WERI-Rb-1 (cell line): ENCODE measurements around the gene RASSF8.

Experiments used
- DNase-seq: peaks from one replicate; pipeline ENCODE4 v3.0.0-alpha.2; 2020
- H3K27ac ChIP-seq: fragments of 250-450 bp; sonication (Bioruptor Pico); 2 replicates; pipeline ENCODE4 v1.5.1; 2020; ENCODE audit warnings: mild to moderate bottlenecking, moderate library complexity
- H3K27me3 ChIP-seq: fragments of 250-450 bp; sonication (Bioruptor Pico); 2 replicates; pipeline ENCODE4 v1.5.1; 2021; ENCODE audit warnings: mild to moderate bottlenecking, low read depth, moderate library complexity; ENCODE audit not compliant: insufficient read depth, severe bottlenecking
- H3K36me3 ChIP-seq: fragments of 250-450 bp; sonication (Bioruptor Pico); 2 replicates; pipeline ENCODE4 v1.5.1; 2020; ENCODE audit warnings: mild to moderate bottlenecking, moderate library complexity
- H3K4me3 ChIP-seq: 2 replicates; pipeline ENCODE4 v1.5.1; 2011; ENCODE audit warnings: low read depth, mild to moderate bottlenecking, control low read depth, low read length
- H3K9me3 ChIP-seq: fragments of 250-450 bp; sonication (Bioruptor Pico); 2 replicates; pipeline ENCODE4 v1.5.1; 2021; ENCODE audit warnings: mild to moderate bottlenecking, moderate library complexity; ENCODE audit not compliant: severe bottlenecking
- TF ChIP-seq, protein P1 (sequence below): IDR thresholded peaks from 2 replicates; pipeline ENCODE4 v1.5.1; 2011; ENCODE audit warnings: low read depth, mild to moderate bottlenecking, control low read depth, inconsistent platforms, low read length

Gene RASSF8

DNA sequence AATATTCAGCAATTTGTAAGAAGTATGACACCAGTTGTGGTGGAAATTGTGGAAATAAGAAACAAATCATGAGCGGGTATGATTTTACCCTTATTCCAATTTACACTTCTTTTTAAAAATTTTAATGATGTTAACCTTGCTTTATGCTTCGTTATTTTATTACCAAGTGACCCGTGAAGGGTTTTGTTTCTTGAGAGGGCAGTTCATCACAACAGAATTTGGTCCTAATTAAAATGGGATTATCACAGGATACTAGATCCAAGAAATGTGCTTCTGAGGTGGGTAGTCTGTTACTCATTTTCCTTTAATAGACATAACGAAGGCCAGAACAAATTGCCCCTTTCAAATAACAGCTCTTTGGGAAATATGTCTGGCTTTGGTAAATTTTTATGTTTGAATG lies 25.5 kb upstream of the RASSF8 start:
- H3K36me3 ChIP-seq: no peaks in the 10 kb centered on the region
- H3K4me3 ChIP-seq: no peak overlapping the region
- TF ChIP-seq, protein P1, sequence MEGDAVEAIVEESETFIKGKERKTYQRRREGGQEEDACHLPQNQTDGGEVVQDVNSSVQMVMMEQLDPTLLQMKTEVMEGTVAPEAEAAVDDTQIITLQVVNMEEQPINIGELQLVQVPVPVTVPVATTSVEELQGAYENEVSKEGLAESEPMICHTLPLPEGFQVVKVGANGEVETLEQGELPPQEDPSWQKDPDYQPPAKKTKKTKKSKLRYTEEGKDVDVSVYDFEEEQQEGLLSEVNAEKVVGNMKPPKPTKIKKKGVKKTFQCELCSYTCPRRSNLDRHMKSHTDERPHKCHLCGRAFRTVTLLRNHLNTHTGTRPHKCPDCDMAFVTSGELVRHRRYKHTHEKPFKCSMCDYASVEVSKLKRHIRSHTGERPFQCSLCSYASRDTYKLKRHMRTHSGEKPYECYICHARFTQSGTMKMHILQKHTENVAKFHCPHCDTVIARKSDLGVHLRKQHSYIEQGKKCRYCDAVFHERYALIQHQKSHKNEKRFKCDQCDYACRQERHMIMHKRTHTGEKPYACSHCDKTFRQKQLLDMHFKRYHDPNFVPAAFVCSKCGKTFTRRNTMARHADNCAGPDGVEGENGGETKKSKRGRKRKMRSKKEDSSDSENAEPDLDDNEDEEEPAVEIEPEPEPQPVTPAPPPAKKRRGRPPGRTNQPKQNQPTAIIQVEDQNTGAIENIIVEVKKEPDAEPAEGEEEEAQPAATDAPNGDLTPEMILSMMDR: no peak
- H3K27ac ChIP-seq: no peak overlapping the region
- no peaks in the 10 kb centered on the region for H3K9me3 ChIP-seq
- H3K27me3 ChIP-seq: no peaks in the 10 kb centered on the region
- no peak for DNase-seq

DNA sequence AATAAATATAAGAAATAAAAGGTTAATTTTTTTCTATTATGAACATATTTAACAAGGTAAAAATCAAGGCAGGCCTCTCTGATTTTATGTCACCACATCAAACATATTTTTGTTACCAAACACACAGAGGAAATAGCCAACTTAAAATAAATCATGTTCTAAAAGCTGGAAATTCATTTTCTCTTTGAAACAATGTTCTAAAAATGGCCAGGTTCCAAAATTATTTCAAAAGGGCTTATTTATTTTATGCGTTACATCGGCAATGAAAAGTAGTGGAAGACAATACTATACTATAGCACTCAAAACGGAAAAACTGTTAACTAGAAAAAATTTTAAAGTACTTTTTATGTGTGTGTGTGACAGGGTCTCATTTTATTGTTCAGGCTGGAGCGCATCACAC lies 24.0 kb upstream of the RASSF8 start:
- Histone ChIP-seq H3K9me3 (no peaks in the 10 kb centered on the region), H3K36me3 (no peaks in the 10 kb centered on the region), H3K27me3 (no peaks in the 10 kb centered on the region), H3K4me3 (no peak overlapping the region), H3K27ac (no peak overlapping the region)
- no peak for DNase-seq
- TF ChIP-seq, protein P1: no peak

DNA sequence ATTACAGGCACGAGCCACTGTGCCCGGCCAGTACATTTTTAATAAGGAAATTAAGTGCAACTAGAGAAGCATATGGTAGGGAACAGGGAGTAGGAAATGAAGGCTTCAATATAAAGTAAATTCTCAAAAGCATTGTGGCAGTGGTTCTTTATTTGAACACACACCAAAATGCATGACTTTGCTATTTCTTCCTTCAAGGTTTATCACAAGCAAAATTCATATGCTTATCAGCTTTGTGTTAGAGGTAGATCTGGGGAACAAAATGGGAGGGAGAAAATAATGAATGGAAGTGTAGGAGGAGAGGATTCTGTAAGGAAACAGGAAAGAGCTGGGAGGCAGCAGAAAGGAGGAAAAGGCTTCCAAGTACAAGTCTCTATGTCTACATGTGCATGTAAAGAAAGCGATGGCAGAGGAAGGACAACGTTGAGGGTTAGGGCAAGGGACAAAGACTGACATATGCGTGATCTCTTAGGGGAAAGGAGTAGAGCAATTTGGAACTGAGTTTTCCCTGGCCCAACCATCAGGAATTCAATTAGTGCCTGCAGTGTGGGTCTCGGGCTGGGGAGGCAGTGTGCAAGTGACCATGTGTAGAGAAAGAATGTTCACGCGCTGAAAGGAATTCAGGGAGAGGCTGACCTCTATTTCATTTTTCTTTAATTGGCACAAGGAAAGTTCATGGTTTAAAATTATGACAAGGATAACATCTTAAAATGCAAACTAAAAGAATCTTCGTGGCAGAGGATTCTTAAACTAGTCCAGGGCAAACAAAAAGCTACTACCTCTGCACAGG lies 22.9 kb upstream of the RASSF8 start:
- H3K27ac ChIP-seq: no peak overlapping the region
- H3K9me3 ChIP-seq: no peaks in the 10 kb centered on the region
- DNase-seq: no peak
- no peaks in the 10 kb centered on the region for H3K27me3 ChIP-seq
- H3K4me3 ChIP-seq: no peak overlapping the region
- TF ChIP-seq, protein P1: no peak
- H3K36me3 ChIP-seq: no peaks in the 10 kb centered on the region

DNA sequence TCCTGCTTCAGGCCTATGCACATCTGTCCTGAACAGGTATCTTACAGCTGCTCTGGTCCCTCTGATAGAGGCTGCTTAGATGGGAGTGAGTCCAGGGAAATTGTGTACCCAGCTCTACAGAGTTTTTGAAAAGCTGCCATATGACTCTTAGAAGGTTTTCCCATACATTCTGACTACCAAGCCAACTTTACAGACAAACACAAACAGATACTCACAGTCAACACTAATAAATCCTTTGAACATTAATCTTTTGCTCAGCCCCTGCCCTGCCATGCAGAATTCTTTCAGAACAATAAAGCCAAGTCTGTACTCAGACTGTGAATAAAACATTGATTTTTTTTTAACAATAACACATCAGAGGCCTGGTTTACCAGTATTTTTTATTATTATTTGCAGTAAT lies 21.4 kb upstream of the RASSF8 start:
- H3K27ac ChIP-seq: no peak overlapping the region
- no peak overlapping the region for H3K4me3 ChIP-seq
- H3K36me3 ChIP-seq: no peaks in the 10 kb centered on the region
- no peaks in the 10 kb centered on the region for H3K27me3 ChIP-seq
- no peak for DNase-seq
- TF ChIP-seq, protein P1: no peak
- no peaks in the 10 kb centered on the region for H3K9me3 ChIP-seq

DNA sequence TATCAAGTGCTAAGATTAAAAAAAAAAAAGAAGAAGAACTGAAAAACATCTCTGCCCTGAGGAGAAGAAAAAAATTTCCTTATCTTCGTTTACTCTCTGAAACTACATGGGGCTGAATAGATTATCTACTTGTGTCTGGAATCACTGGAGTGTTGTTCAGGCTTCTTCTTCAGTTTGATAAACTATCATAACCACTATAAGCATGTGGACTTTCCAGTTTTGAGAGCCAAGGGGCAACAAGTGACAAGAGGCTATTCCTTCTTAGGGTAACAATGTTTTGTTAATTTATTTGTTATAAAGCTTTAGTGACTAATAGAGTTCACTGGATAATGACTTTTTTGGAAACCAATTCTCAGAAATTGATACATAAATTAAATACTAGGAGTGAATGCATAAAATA lies 19.9 kb upstream of the RASSF8 start:
- Histone ChIP-seq H3K27me3 (no peaks in the 10 kb centered on the region), H3K4me3 (no peak overlapping the region), H3K27ac (no peak overlapping the region), H3K36me3 (no peaks in the 10 kb centered on the region), H3K9me3 (no peaks in the 10 kb centered on the region)
- TF ChIP-seq, protein P1: no peak
- no peak for DNase-seq

DNA sequence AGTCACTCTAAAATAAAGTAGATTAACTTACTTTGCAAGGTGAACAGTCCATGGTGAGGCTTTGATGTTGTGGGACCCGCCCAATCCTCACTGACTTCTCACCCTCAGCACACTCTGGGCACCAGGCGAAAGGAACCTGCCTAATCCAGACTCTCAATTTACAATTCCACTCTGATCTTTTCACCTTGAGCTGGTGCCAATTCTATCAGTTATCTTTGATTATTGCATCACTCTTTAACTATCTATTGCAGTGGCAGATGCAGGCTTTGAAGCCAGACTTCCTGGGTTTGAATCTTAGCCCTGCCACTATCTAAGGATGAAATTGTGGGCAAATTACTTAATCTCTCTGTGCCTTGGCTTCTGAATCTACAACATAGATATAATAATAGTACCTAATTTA lies 18.9 kb upstream of the RASSF8 start:
- no peak overlapping the region for H3K4me3 ChIP-seq
- H3K27me3 ChIP-seq: no peaks in the 10 kb centered on the region
- DNase-seq: no peak
- TF ChIP-seq, protein P1: no peak
- no peaks in the 10 kb centered on the region for H3K9me3 ChIP-seq
- no peaks in the 10 kb centered on the region for H3K36me3 ChIP-seq
- H3K27ac ChIP-seq: no peak overlapping the region
